Gastrocnemius medialis (tissue), 4 donors: ENCODE measurements around the gene AHI1.

Experiments used
- CTCF ChIP-seq, 5 experiments: fragments of 450-650 bp in 3 of 5; fragments of 200-600 bp in 2 of 5; sonication (generic) in 2 of 5; IDR thresholded peaks in 4 of 5; conservative IDR thresholded peaks in 1 of 5; 1 replicate in 4 of 5; 2 replicates in 1 of 5; pipeline ENCODE4 v1.5.1; 2016 to 2019; ENCODE audit warnings: antibody characterized with exemption in 5 of 5, mild to moderate bottlenecking in 3 of 5, moderate library complexity in 3 of 5
- POLR2A ChIP-seq, 2 donors: fragments of 450-650 bp; IDR thresholded peaks; one replicate each; pipeline ENCODE4 v1.6.1; 2017; ENCODE audit warnings: antibody characterized with exemption in 2 of 2, mild to moderate bottlenecking in 2 of 2, moderate library complexity in 2 of 2

- no peak for TF ChIP-seq CTCF (IDR thresholded peaks at IDR 0.05 in 4 of 5, conservative IDR thresholded peaks at IDR 0.05 in 1 of 5)
- TF ChIP-seq POLR2A (IDR thresholded peaks at IDR 0.05) = no peak
Measured at GRCh38 chr6:135426833-135427232, 70.7 kb downstream of the AHI1 start.
